Progenitor cell of endocrine pancreas (in vitro differentiated cells): ENCODE data around the gene BCAS3. TPM values are rescaled to one million over a fixed set of nuclear protein-coding genes. Genes with fewer than 3 reads are reported as not detected.
"Not testable (repeated sequence)": the region's sequence is repeated elsewhere in the genome, so short reads cannot be mapped to it uniquely, and the experiment has no call there.

Experiments
- DNase-seq: peaks from one replicate; pipeline ENCODE4 v3.0.0; 2021; ENCODE audit warnings: low spot score; ENCODE audit not compliant: unreplicated experiment
- H3K27ac Mint-ChIP-seq: 2 replicates; pipeline ENCODE4 v1.8.0; 2021; ENCODE audit warnings: mild to moderate bottlenecking, moderate library complexity, mixed read lengths
- H3K27me3 Mint-ChIP-seq: 2 replicates; pipeline ENCODE4 v1.8.0; 2021; ENCODE audit warnings: mixed read lengths
- H3K36me3 Mint-ChIP-seq: 2 replicates; pipeline ENCODE4 v1.8.0; 2022; ENCODE audit warnings: mixed read lengths; ENCODE audit not compliant: insufficient read depth
- H3K4me1 Mint-ChIP-seq: 2 replicates; pipeline ENCODE4 v1.8.0; 2021; ENCODE audit warnings: low read depth, mixed read lengths
- H3K4me3 Mint-ChIP-seq: 2 replicates; pipeline ENCODE4 v1.8.0; 2021; ENCODE audit warnings: low read depth, mild to moderate bottlenecking, moderate library complexity, mixed read lengths
- H3K9me3 Mint-ChIP-seq: 2 replicates; pipeline ENCODE4 v1.8.0; 2021; ENCODE audit warnings: low read depth, mixed read lengths
- total RNA-seq: library from RNA; stranded (reverse); gene quantifications from 2 replicates; pipeline ENCODE4 v1.2.1, GENCODE V29; 2021
- TF ChIP-seq, protein P1 (sequence below): fragments of 200-600 bp; sonication (generic); IDR thresholded peaks from one replicate; pipeline ENCODE4 v1.5.0; 2021; ENCODE audit warnings: antibody characterized with exemption, mild to moderate bottlenecking; ENCODE audit not compliant: unreplicated experiment

BCAS3 gene
- total RNA-seq, 1 donor from 2014 or later = 36.1 TPM

DNA sequence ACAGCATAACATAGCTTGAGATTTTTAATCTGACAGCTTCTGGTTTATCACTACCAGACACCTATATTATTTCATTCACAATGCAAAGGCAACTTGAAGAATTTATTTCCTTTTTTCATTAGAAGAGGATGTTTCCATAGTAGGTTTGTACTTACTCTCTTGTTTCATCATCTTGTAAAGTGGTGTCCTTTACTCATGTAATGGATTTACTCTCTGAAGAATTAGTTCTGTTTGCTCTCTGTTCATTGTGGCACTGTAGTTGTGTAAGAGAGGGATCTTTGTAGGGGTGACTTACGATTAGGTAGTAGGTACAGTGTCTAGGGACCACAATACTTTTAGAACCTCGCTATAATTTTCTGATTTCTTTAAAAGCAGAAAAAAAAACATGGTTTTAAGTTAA is 256.1 kb downstream of the BCAS3 start:
- Mint-ChIP-seq H3K27ac (no peak overlapping the region), H3K27me3 (no peaks in the 10 kb centered on the region), H3K4me1 (no peaks in the 10 kb centered on the region)

DNA sequence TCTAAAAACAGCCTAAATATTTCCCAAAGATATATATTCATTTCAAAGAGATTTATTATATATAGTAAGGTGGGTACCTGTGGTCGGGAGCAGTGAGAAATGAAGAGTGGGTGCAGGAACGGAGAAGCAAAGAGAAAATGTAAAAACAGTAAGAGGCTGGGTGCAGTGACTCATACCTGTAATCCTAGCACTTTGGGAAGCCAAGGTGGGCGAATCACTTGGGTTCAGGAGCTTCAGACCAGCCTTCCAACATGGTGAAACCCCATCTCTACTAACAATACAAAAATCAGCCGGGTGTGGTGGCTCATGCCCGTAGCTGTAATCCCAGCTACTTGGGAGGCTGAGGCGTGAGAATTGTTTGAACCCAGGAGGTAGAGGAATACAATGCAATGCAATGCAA is 257.1 kb downstream of the BCAS3 start:
- H3K9me3 Mint-ChIP-seq = no peaks in the 10 kb centered on the region
- H3K27ac Mint-ChIP-seq = no peak overlapping the region
- no peak overlapping the region for H3K4me3 Mint-ChIP-seq
- DNase-seq = no peak
- H3K4me1 Mint-ChIP-seq = no peaks in the 10 kb centered on the region
- TF ChIP-seq, protein P1, sequence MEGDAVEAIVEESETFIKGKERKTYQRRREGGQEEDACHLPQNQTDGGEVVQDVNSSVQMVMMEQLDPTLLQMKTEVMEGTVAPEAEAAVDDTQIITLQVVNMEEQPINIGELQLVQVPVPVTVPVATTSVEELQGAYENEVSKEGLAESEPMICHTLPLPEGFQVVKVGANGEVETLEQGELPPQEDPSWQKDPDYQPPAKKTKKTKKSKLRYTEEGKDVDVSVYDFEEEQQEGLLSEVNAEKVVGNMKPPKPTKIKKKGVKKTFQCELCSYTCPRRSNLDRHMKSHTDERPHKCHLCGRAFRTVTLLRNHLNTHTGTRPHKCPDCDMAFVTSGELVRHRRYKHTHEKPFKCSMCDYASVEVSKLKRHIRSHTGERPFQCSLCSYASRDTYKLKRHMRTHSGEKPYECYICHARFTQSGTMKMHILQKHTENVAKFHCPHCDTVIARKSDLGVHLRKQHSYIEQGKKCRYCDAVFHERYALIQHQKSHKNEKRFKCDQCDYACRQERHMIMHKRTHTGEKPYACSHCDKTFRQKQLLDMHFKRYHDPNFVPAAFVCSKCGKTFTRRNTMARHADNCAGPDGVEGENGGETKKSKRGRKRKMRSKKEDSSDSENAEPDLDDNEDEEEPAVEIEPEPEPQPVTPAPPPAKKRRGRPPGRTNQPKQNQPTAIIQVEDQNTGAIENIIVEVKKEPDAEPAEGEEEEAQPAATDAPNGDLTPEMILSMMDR = no peak
- peaks cover 1% of the 10 kb centered on the region for H3K36me3 Mint-ChIP-seq
- H3K27me3 Mint-ChIP-seq = no peaks in the 10 kb centered on the region

More for the DNA sequence above, 256.1 kb downstream of the BCAS3 start:
- no peak for DNase-seq
- H3K4me3 Mint-ChIP-seq = no peak overlapping the region
- no peaks in the 10 kb centered on the region for H3K9me3 Mint-ChIP-seq
- peaks cover 1% of the 10 kb centered on the region for H3K36me3 Mint-ChIP-seq
- TF ChIP-seq, protein P1 = no peak

DNA sequence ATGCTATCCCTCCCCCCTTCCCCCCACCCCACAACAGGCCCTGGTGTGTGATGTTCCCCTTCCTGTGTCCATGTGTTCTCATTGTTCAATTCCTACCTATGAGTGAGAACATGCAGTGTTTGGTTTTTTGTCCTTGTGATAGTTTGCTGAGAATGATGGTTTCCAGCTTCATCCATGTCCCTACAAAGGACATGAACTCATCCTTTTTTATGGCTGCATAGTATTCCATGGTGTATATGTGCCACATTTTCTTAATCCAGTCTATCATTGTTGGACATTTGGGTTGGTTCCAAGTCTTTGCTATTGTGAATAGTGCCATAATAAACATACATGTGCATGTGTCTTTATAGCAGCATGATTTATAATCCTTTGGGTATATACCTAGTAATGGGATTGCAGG is 258.3 kb downstream of the BCAS3 start:
- not testable (repeated sequence) for H3K27me3 Mint-ChIP-seq, H3K4me3 Mint-ChIP-seq, H3K9me3 Mint-ChIP-seq, H3K4me1 Mint-ChIP-seq, H3K36me3 Mint-ChIP-seq, H3K27ac Mint-ChIP-seq, DNase-seq

DNA sequence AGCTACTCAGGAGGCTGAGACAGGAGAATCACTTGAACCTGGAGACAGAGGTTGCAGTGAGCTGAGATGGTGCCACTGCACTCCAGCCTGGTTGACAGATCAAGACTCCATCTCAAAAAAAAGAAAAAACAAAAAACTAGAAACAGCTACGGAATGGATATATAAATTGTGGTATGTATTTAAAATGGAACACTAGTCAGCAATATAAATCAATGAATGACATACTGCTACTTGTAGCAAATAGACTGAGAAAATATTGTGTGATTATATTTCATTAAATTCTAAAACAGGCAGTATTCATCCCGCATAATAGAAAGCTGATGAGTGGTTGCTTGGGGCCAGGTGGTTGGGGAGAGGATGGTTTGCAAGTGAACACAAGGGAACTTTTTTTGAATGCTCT is 261.7 kb downstream of the BCAS3 start:
- Mint-ChIP-seq H3K27me3 (no peaks in the 10 kb centered on the region), H3K9me3 (no peaks in the 10 kb centered on the region), H3K4me3 (no peak overlapping the region), H3K36me3 (peaks cover 3% of the 10 kb centered on the region), H3K27ac (no peak overlapping the region), H3K4me1 (no peaks in the 10 kb centered on the region)
- no peak for DNase-seq
- TF ChIP-seq, protein P1 = no peak

DNA sequence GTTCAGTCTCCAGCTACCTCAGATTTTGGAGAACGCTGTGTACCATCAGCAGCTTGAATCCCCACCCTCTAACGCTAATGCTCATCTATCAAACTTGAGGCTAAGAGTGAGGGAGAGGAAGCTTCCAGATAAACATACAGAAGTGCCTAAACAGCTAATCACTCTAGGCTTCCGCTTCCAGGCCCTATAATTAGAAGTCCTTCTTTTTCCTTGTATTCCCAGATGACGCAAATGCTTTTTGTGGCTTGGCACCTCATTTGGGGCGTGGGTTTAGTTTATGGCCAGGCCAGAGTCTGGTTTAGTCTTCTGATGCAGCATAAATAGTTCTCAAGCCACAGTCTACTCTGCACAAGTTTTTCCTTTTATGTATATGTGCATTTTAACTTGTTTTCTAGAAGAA is 263.4 kb downstream of the BCAS3 start:
- H3K27ac Mint-ChIP-seq = no peak overlapping the region
- TF ChIP-seq, protein P1 = no peak
- peaks cover 3% of the 10 kb centered on the region for H3K36me3 Mint-ChIP-seq
- H3K27me3 Mint-ChIP-seq = no peaks in the 10 kb centered on the region
- no peaks in the 10 kb centered on the region for H3K4me1 Mint-ChIP-seq
- no peak overlapping the region for H3K4me3 Mint-ChIP-seq
- no peaks in the 10 kb centered on the region for H3K9me3 Mint-ChIP-seq
- no peak for DNase-seq

DNA sequence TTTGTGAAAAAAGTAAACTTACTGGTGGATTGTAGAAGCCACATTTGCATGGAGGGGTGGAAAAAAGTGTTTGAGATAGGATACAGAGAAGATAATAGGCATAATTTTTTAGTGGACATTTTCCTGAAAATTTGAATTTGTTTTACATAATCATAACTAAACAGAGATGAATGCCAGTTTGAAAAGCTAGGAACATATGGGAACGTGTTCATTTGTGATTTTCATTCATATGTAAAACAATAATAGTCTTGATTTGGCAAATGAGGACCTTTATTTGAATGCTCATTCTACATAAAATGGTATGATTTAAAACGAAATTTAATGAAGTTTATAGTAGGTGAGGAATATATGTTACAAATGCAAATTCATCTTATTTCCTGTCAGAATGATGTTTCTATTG is 263.9 kb downstream of the BCAS3 start:
- Mint-ChIP-seq H3K4me1 (no peaks in the 10 kb centered on the region), H3K4me3 (no peak overlapping the region), H3K36me3 (peaks cover 3% of the 10 kb centered on the region), H3K9me3 (no peaks in the 10 kb centered on the region), H3K27ac (no peak overlapping the region), H3K27me3 (no peaks in the 10 kb centered on the region)
- DNase-seq = no peak
- TF ChIP-seq, protein P1 = no peak
